Endothelial cell (in vitro differentiated cells): ENCODE measurements around the gene SYCP2L. TPM values are rescaled to one million over a fixed set of nuclear protein-coding genes. Genes with fewer than 3 reads are reported as not detected.
"Not testable (repeated sequence)": the region's sequence is repeated elsewhere in the genome, so short reads cannot be mapped to it uniquely, and the experiment has no call there.

ENCODE experiments used
- DNase-seq: peaks from one replicate; pipeline ENCODE4 v3.0.0; 2021; ENCODE audit warnings: low spot score
- H3K27ac Mint-ChIP-seq: one replicate; pipeline ENCODE4 v1.8.0; 2021; ENCODE audit warnings: mixed read lengths, inconsistent platforms; ENCODE audit not compliant: unreplicated experiment
- H3K27me3 Mint-ChIP-seq: one replicate; pipeline ENCODE4 v1.8.0; 2021; ENCODE audit warnings: mild to moderate bottlenecking, moderate library complexity, mixed read lengths, inconsistent platforms; ENCODE audit not compliant: unreplicated experiment
- H3K36me3 Mint-ChIP-seq: one replicate; pipeline ENCODE4 v1.8.0; 2021; ENCODE audit warnings: mild to moderate bottlenecking, low read depth, mixed read lengths, inconsistent platforms; ENCODE audit not compliant: unreplicated experiment
- H3K4me1 Mint-ChIP-seq: one replicate; pipeline ENCODE4 v1.8.0; 2021; ENCODE audit warnings: mild to moderate bottlenecking, mixed read lengths, inconsistent platforms; ENCODE audit not compliant: unreplicated experiment
- H3K4me3 Mint-ChIP-seq: one replicate; pipeline ENCODE4 v1.8.0; 2021; ENCODE audit warnings: mild to moderate bottlenecking, mixed read lengths, inconsistent platforms; ENCODE audit not compliant: unreplicated experiment
- H3K9me3 Mint-ChIP-seq: one replicate; pipeline ENCODE4 v1.8.0; 2021; ENCODE audit warnings: mixed read lengths, inconsistent platforms; ENCODE audit not compliant: unreplicated experiment
- CTCF ChIP-seq: fragments of 200-600 bp; sonication (generic); IDR thresholded peaks from one replicate; pipeline ENCODE4 v1.5.0; 2021; ENCODE audit warnings: antibody characterized with exemption; ENCODE audit not compliant: unreplicated experiment
- total RNA-seq: library from RNA; stranded (reverse); fragmentation: NEBNext Ultra II Directional; extraction: Animal tissue kit (Norgen Biotek cat#: 25700); gene quantifications from one replicate; pipeline ENCODE4 v1.2.1, GENCODE V29; 2021; ENCODE audit not compliant: unreplicated experiment

The SYCP2L gene
- total RNA-seq, 1 donor from 2014 or later = 8.1 TPM

GRCh38 chr6:10843554-10843953 lies 43.3 kb upstream of the SYCP2L start:
- Mint-ChIP-seq H3K36me3 (no peaks in the 10 kb centered on the region), H3K27me3 (peaks cover 3% of the 10 kb centered on the region), H3K4me3 (no peak overlapping the region), H3K9me3 (no peaks in the 10 kb centered on the region), H3K27ac (no peak overlapping the region), H3K4me1 (no peaks in the 10 kb centered on the region)
- no peak for DNase-seq
- no peak for TF ChIP-seq CTCF

GRCh38 chr6:10847684-10848083 lies 39.2 kb upstream of the SYCP2L start:
- Mint-ChIP-seq H3K4me1 (no peaks in the 10 kb centered on the region), H3K4me3 (no peak overlapping the region), H3K27ac (no peak overlapping the region), H3K9me3 (no peaks in the 10 kb centered on the region), H3K27me3 (peaks cover 1% of the 10 kb centered on the region), H3K36me3 (no peaks in the 10 kb centered on the region)
- TF ChIP-seq CTCF = peak; percentile 50
- DNase-seq = no peak

GRCh38 chr6:10849901-10850300 lies 37.0 kb upstream of the SYCP2L start:
- no peak for DNase-seq
- peaks cover 1% of the 10 kb centered on the region for H3K27me3 Mint-ChIP-seq
- no peak for TF ChIP-seq CTCF
- H3K9me3 Mint-ChIP-seq = no peaks in the 10 kb centered on the region
- H3K27ac Mint-ChIP-seq = no peak overlapping the region
- no peaks in the 10 kb centered on the region for H3K4me1 Mint-ChIP-seq
- H3K36me3 Mint-ChIP-seq = no peaks in the 10 kb centered on the region
- H3K4me3 Mint-ChIP-seq = no peak overlapping the region

- DNase-seq = no peak
- Mint-ChIP-seq H3K9me3 (no peaks in the 10 kb centered on the region), H3K4me1 (no peaks in the 10 kb centered on the region), H3K27me3 (peaks cover 1% of the 10 kb centered on the region), H3K36me3 (no peaks in the 10 kb centered on the region), H3K4me3 (no peak overlapping the region), H3K27ac (no peak overlapping the region)
- no peak for TF ChIP-seq CTCF
Measured at GRCh38 chr6:10850728-10851127, 36.1 kb upstream of the SYCP2L start.

- Mint-ChIP-seq H3K4me1 (no peaks in the 10 kb centered on the region), H3K4me3 (no peak overlapping the region), H3K27ac (no peak overlapping the region), H3K9me3 (no peaks in the 10 kb centered on the region), H3K27me3 (no peaks in the 10 kb centered on the region), H3K36me3 (no peaks in the 10 kb centered on the region)
- TF ChIP-seq CTCF = no peak
- no peak for DNase-seq
Measured at GRCh38 chr6:10852361-10852960, 34.4 kb upstream of the SYCP2L start.

- not testable (repeated sequence) for H3K27me3 Mint-ChIP-seq
Measured at GRCh38 chr6:10853849-10854300, 33.0 kb upstream of the SYCP2L start.

More at GRCh38 chr6:10853849-10854300, 33.0 kb upstream of the SYCP2L start:
- H3K27ac Mint-ChIP-seq, DNase-seq, H3K9me3 Mint-ChIP-seq, H3K4me1 Mint-ChIP-seq, H3K36me3 Mint-ChIP-seq, H3K4me3 Mint-ChIP-seq: not testable (repeated sequence)
